HepG2 (cell line): ENCODE measurements around the gene IPPK.

Source experiments
- CHD4 ChIP-seq: fragments of 200-600 bp; sonication (generic); IDR thresholded peaks from 2 replicates; pipeline ENCODE4 v1.7.0; 2017; ENCODE audit warnings: mild to moderate bottlenecking, low read length, borderline replicate concordance
- DMTF1 ChIP-seq: sonication (generic); formaldehyde crosslinking; IDR thresholded peaks from 2 replicates; pipeline ENCODE4 v1.4.0; 2020; ENCODE audit warnings: mild to moderate bottlenecking, missing genetic modification reagents
- HNRNPH1 ChIP-seq: fragments of 200-400 bp; formaldehyde crosslinking; optimal IDR thresholded peaks from 2 replicates; pipeline ENCODE3; 2017; ENCODE audit warnings: mild to moderate bottlenecking, low read depth, low read length
- RELA ChIP-seq: sonication (generic); formaldehyde crosslinking; IDR thresholded peaks from 2 replicates; pipeline ENCODE4 v1.4.0; 2020; ENCODE audit warnings: missing genetic modification reagents
- TP53 ChIP-seq: sonication (generic); formaldehyde crosslinking; conservative IDR thresholded peaks from 2 replicates; pipeline ENCODE4 v1.4.0; 2020; ENCODE audit warnings: missing genetic modification reagents
- ZSCAN20 ChIP-seq: sonication (generic); formaldehyde crosslinking; IDR thresholded peaks from 2 replicates; pipeline ENCODE4 v1.4.0; 2020; ENCODE audit warnings: missing genetic modification reagents, mild to moderate bottlenecking, borderline replicate concordance

GRCh38 chr9:92607088-92607487 lies 62.8 kb downstream of the IPPK start:
- TF ChIP-seq ZSCAN20 (no peak), DMTF1 (CRISPR knock-in tag) (no peak), RELA (no peak), CHD4 (no peak), HNRNPH1 (no peak), TP53 (CRISPR knock-in tag) (no peak)
